Femur (tissue), 1 donor: ENCODE data around the gene ADIPOR2.

Source experiments
- DNase-seq: peaks from one replicate; pipeline ENCODE4 v3.0.0-alpha.2; 2017

ADIPOR2 gene

GRCh38 chr12:1779783-1780182 lies 88.9 kb downstream of the ADIPOR2 start:
- DNase-seq = no peak

GRCh38 chr12:1781772-1782171 lies 90.9 kb downstream of the ADIPOR2 start:
- DNase-seq = no peak

GRCh38 chr12:1782215-1782614 lies 91.3 kb downstream of the ADIPOR2 start:
- DNase-seq = no peak

GRCh38 chr12:1787714-1788113 lies 96.8 kb downstream of the ADIPOR2 start:
- DNase-seq = no peak

- no peak for DNase-seq
These were observed 99.6 kb downstream of the ADIPOR2 start for GRCh38 chr12:1790444-1790843.

- DNase-seq = peak; percentile 70
These were observed 100.4 kb downstream of the ADIPOR2 start for GRCh38 chr12:1791104-1791841.

GRCh38 chr12:1792406-1792805 lies 101.5 kb downstream of the ADIPOR2 start:
- no peak for DNase-seq

GRCh38 chr12:1793426-1794210 lies 102.7 kb downstream of the ADIPOR2 start:
- no peak for DNase-seq

GRCh38 chr12:1794440-1795090 lies 103.7 kb downstream of the ADIPOR2 start:
- DNase-seq = no peak

- DNase-seq = no peak
These were observed 104.4 kb downstream of the ADIPOR2 start for GRCh38 chr12:1795221-1795784.

- DNase-seq = peak; percentile 94
These were observed 105.1 kb downstream of the ADIPOR2 start for GRCh38 chr12:1795785-1796514.

- DNase-seq = peak; percentile 59
These were observed 105.7 kb downstream of the ADIPOR2 start for GRCh38 chr12:1796515-1797010.

- DNase-seq = peak; percentile 65
These were observed 106.4 kb downstream of the ADIPOR2 start for GRCh38 chr12:1797011-1797901.

- DNase-seq = no peak
These were observed 107.2 kb downstream of the ADIPOR2 start for GRCh38 chr12:1797991-1798640.

- no peak for DNase-seq
These were observed 107.8 kb downstream of the ADIPOR2 start for GRCh38 chr12:1798641-1799020.

GRCh38 chr12:1799051-1799881 lies 108.4 kb downstream of the ADIPOR2 start:
- DNase-seq = peak; percentile 10

GRCh38 chr12:1799882-1800400 lies 109.1 kb downstream of the ADIPOR2 start:
- no peak for DNase-seq

- DNase-seq = peak; percentile 25
These were observed 109.8 kb downstream of the ADIPOR2 start for GRCh38 chr12:1800401-1801302.
